Lower leg skin (tissue), 3 donors: ENCODE data around the gene COL27A1.
"Not testable (repeated sequence)": the region's sequence is repeated elsewhere in the genome, so short reads cannot be mapped to it uniquely, and the experiment has no call there.

Experiments
- POLR2A ChIP-seq, 2 donors: fragments of 450-650 bp; IDR thresholded peaks; one replicate each; pipeline ENCODE4 v1.6.1; 2016 to 2017; ENCODE audit warnings: antibody characterized with exemption in 2 of 2, mild to moderate bottlenecking in 1 of 2, moderate library complexity in 1 of 2
- TF ChIP-seq, protein P1 (sequence below), 3 donors: fragments of 450-650 bp; IDR thresholded peaks; one replicate each; pipeline ENCODE4 v1.5.1; 2016; ENCODE audit warnings: antibody characterized with exemption in 3 of 3, mild to moderate bottlenecking in 3 of 3, moderate library complexity in 2 of 3

- TF ChIP-seq, protein P1, sequence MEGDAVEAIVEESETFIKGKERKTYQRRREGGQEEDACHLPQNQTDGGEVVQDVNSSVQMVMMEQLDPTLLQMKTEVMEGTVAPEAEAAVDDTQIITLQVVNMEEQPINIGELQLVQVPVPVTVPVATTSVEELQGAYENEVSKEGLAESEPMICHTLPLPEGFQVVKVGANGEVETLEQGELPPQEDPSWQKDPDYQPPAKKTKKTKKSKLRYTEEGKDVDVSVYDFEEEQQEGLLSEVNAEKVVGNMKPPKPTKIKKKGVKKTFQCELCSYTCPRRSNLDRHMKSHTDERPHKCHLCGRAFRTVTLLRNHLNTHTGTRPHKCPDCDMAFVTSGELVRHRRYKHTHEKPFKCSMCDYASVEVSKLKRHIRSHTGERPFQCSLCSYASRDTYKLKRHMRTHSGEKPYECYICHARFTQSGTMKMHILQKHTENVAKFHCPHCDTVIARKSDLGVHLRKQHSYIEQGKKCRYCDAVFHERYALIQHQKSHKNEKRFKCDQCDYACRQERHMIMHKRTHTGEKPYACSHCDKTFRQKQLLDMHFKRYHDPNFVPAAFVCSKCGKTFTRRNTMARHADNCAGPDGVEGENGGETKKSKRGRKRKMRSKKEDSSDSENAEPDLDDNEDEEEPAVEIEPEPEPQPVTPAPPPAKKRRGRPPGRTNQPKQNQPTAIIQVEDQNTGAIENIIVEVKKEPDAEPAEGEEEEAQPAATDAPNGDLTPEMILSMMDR (IDR thresholded peaks at IDR 0.05), result not testable (repeated sequence)
- not testable (repeated sequence) for TF ChIP-seq POLR2A (IDR thresholded peaks at IDR 0.05)
Observed at GRCh38 chr9:114325684-114326254, 170.4 kb downstream of the COL27A1 start.
